Thyroid gland (tissue), 4 donors: ENCODE results near the gene GAB1.

Source experiments
- CTCF ChIP-seq, 6 experiments: fragments of 200-600 bp in 3 of 6; fragments of 450-650 bp in 3 of 6; sonication (generic) in 3 of 6; IDR thresholded peaks; one replicate each; pipeline ENCODE4 v1.5.1; 2016 to 2019; ENCODE audit warnings: antibody characterized with exemption in 6 of 6, mild to moderate bottlenecking in 2 of 6, inconsistent platforms in 1 of 6, moderate library complexity in 1 of 6
- POLR2A ChIP-seq, 2 donors: fragments of 450-650 bp; IDR thresholded peaks; one replicate each; pipeline ENCODE4 v1.6.1; 2017; ENCODE audit warnings: antibody characterized with exemption in 2 of 2, mild to moderate bottlenecking in 2 of 2, moderate library complexity in 1 of 2

DNA sequence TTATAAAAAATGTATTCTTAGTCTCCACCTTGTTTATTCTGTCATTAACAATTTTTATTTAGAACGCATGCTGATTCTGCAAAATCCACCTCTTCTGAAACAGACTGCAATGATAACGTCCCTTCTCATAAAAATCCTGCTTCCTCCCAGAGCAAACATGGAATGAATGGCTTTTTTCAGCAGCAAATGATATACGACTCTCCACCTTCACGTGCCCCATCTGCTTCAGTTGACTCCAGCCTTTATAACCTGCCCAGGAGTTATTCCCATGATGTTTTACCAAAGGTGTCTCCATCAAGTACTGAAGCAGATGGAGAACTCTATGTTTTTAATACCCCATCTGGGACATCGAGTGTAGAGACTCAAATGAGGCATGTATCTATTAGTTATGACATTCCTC is 101.3 kb downstream of the GAB1 start:
- TF ChIP-seq CTCF (IDR thresholded peaks at IDR 0.05) = no peak
- TF ChIP-seq POLR2A (IDR thresholded peaks at IDR 0.05) = no peak
